HepG2 (cell line): ENCODE results near the gene ISCU. TPM values are rescaled to one million over a fixed set of nuclear protein-coding genes. Genes with fewer than 3 reads are reported as not detected.

Source experiments
- AHR ChIP-seq: IDR thresholded peaks from 2 replicates; pipeline ENCODE4 v1.6.1; 2018; ENCODE audit warnings: missing genetic modification reagents, missing compliant biosample characterization
- HOXA5 ChIP-seq: sonication (generic); formaldehyde crosslinking; IDR thresholded peaks from 2 replicates; pipeline ENCODE4 v1.4.0; 2020; ENCODE audit warnings: missing genetic modification reagents
- KDM6A ChIP-seq: IDR thresholded peaks from 2 replicates; pipeline ENCODE4 v1.6.1; 2016; ENCODE audit warnings: low read depth
- KLF6 ChIP-seq: IDR thresholded peaks from 2 replicates; pipeline ENCODE4 v1.8.0; 2016; ENCODE audit warnings: missing biosample characterization, missing genetic modification reagents
- MAZ ChIP-seq, 2 experiments: sonication (generic) in 1 of 2; formaldehyde crosslinking in 1 of 2; IDR thresholded peaks; 2 replicates each; pipeline versions ENCODE4 v1.5.0 to v1.6.1; 2012 to 2020; ENCODE audit warnings: low read depth in 2 of 2, mild to moderate bottlenecking in 2 of 2, borderline replicate concordance in 1 of 2, improper control_type of control experiment in 1 of 2, low read length in 1 of 2, missing genetic modification reagents in 1 of 2, moderate library complexity in 1 of 2
- NBN ChIP-seq: fragments of 450-650 bp; conservative IDR thresholded peaks from 2 replicates; pipeline ENCODE4 v1.6.1; 2017
- PAX8 ChIP-seq: sonication (generic); formaldehyde crosslinking; IDR thresholded peaks from 2 replicates; pipeline ENCODE4 v1.8.0; 2022; ENCODE audit warnings: mild to moderate bottlenecking, missing genetic modification reagents, borderline replicate concordance
- ZC3H13 ChIP-seq: sonication (generic); formaldehyde crosslinking; IDR thresholded peaks from 2 replicates; pipeline ENCODE4 v1.8.1; 2023; ENCODE audit warnings: mild to moderate bottlenecking, missing genetic modification reagents, moderate library complexity
- ZFP36L1 ChIP-seq: sonication (generic); formaldehyde crosslinking; IDR thresholded peaks from 2 replicates; pipeline ENCODE4 v1.8.0; 2022; ENCODE audit warnings: mild to moderate bottlenecking, missing genetic modification reagents, moderate library complexity
- ZNF33B ChIP-seq: sonication (generic); formaldehyde crosslinking; IDR thresholded peaks from 2 replicates; pipeline ENCODE4 v1.5.1; 2020; ENCODE audit warnings: mild to moderate bottlenecking, missing genetic modification reagents
- ZNF558 ChIP-seq: sonication (generic); formaldehyde crosslinking; IDR thresholded peaks from 2 replicates; pipeline ENCODE4 v1.9.0; 2022; ENCODE audit warnings: mild to moderate bottlenecking, missing genetic modification reagents, borderline replicate concordance
- ZNF737 ChIP-seq: sonication (generic); formaldehyde crosslinking; IDR thresholded peaks from 2 replicates; pipeline ENCODE4 v1.5.0; 2020; ENCODE audit warnings: missing genetic modification reagents, mild to moderate bottlenecking, borderline replicate concordance
- ZNF850 ChIP-seq: sonication (generic); formaldehyde crosslinking; conservative IDR thresholded peaks from 2 replicates; pipeline ENCODE4 v1.9.0; 2021; ENCODE audit warnings: mild to moderate bottlenecking, missing genetic modification reagents
- ZSCAN30 ChIP-seq: sonication (generic); formaldehyde crosslinking; IDR thresholded peaks from 2 replicates; pipeline ENCODE4 v1.5.0; 2020; ENCODE audit warnings: mild to moderate bottlenecking, missing genetic modification reagents
- polyA plus RNA-seq, 8 experiments: library from polyadenylated mRNA; depleted of rRNA in 3 of 8; stranded (reverse) in 7 of 8; unstranded in 1 of 8; fragments of >200 nt; fragmentation: Illumina TruSeq in 4 of 8; extraction: Trizol in 4 of 8; gene quantifications; 2 replicates each; pipeline versions ENCODE4 v1.2.1 to v1.2.3, GENCODE V29; 2011 to 2016; ENCODE audit warnings: low read depth in 4 of 8, missing spikeins in 1 of 8, mixed read lengths in 1 of 8; ENCODE audit not compliant: insufficient read depth in 1 of 8
- total RNA-seq, 5 experiments: library from RNA; depleted of rRNA; stranded (reverse); fragments of >200 nt; fragmentation: Illumina TruSeq; extraction: Trizol; gene quantifications; 2 replicates each; pipeline ENCODE4 v1.2.3, GENCODE V29; 2016; ENCODE audit warnings: low read depth in 1 of 5
- TF ChIP-seq, protein P1 (sequence below): IDR thresholded peaks from 2 replicates; pipeline ENCODE4 v1.6.1; 2012; ENCODE audit warnings: inconsistent platforms
- TF ChIP-seq, protein P2 (sequence below): sonication (generic); formaldehyde crosslinking; IDR thresholded peaks from 2 replicates; pipeline ENCODE4 v1.4.0; 2020; ENCODE audit warnings: mild to moderate bottlenecking, missing genetic modification reagents
- TF ChIP-seq, protein P3 (sequence below): sonication (generic); formaldehyde crosslinking; IDR thresholded peaks from 2 replicates; pipeline ENCODE4 v1.4.0; 2020; ENCODE audit warnings: mild to moderate bottlenecking, missing genetic modification reagents
- TF ChIP-seq, protein P4 (sequence below), 2 experiments: sonication (generic) in 1 of 2; formaldehyde crosslinking in 1 of 2; IDR thresholded peaks; 2 replicates each; pipeline versions ENCODE4 v1.4.0 to v1.6.1; 2018 to 2020; ENCODE audit warnings: missing genetic modification reagents in 2 of 2, borderline replicate concordance in 1 of 2, low read depth in 1 of 2, mild to moderate bottlenecking in 1 of 2, missing biosample characterization in 1 of 2
- TF ChIP-seq, protein P5 (sequence below): sonication (generic); formaldehyde crosslinking; IDR thresholded peaks from 2 replicates; pipeline ENCODE4 v1.5.0; 2020; ENCODE audit warnings: mild to moderate bottlenecking, missing genetic modification reagents

ISCU gene
- total and polyA plus RNA-seq, 2 of the 13 experiments (the other 11 are each of a cell fraction or from before 2014, with no cell fraction given), result 94.4 to 107 TPM

DNA sequence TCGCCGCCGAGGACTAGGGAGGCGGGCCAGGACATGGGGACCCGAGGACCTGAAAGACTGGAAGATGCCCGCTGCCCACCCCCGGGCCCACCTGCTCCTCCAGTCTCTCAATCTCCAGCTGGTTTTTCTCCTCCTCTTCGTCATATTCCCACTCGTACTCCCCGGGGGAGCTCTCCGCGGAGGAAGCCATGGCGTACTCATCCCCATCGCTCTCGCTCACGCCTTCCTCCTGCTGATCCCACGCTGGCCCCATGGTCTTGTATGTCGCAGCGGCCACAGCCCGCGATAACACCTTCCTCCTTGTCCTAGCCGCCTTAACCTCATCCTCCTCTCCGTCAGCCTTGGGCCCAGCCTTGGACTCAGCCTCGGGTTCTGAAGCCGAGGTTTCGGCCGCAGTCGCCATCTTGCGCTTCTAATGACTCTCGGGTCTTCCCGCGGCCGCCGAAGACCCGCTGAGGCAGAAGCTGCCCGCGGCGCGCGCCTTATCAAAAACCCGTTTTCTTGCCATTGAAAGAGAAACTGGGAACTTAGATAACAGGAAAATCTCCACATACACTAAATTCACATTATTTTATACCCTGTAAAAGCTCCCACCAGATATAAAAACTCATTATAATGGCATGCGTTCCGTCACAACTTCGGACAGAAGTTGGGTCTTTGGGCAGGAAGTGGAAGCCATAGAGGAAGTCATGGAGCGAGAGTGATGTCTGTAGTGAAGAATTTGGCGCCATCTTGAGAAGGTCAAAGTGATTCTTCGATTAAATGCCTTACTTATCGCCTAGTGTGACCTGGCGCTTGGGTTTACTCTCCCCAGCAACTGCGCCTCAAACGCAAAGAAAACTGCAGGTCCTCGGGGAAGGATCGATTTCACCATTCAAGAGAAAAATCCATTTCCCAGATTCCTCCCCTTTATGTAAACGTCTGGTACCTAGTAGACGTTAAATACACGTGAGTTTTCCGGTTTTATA lies 1.4 kb upstream of the ISCU start, which contains the start of gene SART3 (continued):
- TF ChIP-seq ZNF558 (CRISPR knock-in tag) (no peak), ZC3H13 (CRISPR knock-in tag) (no peak), MAZ (IDR thresholded peaks at IDR 0.05; ENCODE audit: borderline replicate concordance, low read depth, low read length) (no peak; the same call in 1 of the 2 replicates), MAZ (CRISPR knock-in tag; IDR thresholded peaks at IDR 0.05; ENCODE audit: low read depth) (peak; percentile 22; the same call in 1 of the 2 replicates), KLF6 (0 out of 2 replicates have a peak, but pooled peaks have one; percentile 44), PAX8 (CRISPR knock-in tag) (no peak), ZFP36L1 (CRISPR knock-in tag) (no peak), AHR (CRISPR knock-in tag) (peak; percentile 76; the same call in 1 of the 2 replicates), HOXA5 (no peak), NBN (no peak), ZSCAN30 (CRISPR knock-in tag) (no peak), KDM6A (no peak), ZNF33B (CRISPR knock-in tag) (0 out of 2 replicates have a peak, but pooled peaks have one; percentile 44), ZNF850 (CRISPR knock-in tag) (no peak), ZNF737 (CRISPR knock-in tag) (0 out of 2 replicates have a peak, but pooled peaks have one; percentile 32)
- TF ChIP-seq, protein P1, sequence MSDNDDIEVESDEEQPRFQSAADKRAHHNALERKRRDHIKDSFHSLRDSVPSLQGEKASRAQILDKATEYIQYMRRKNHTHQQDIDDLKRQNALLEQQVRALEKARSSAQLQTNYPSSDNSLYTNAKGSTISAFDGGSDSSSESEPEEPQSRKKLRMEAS, result peak; percentile 32; the same call in 1 of the 2 replicates
- TF ChIP-seq, protein P2, sequence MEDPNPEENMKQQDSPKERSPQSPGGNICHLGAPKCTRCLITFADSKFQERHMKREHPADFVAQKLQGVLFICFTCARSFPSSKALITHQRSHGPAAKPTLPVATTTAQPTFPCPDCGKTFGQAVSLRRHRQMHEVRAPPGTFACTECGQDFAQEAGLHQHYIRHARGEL (CRISPR knock-in tag), result no peak
- TF ChIP-seq, protein P3, sequence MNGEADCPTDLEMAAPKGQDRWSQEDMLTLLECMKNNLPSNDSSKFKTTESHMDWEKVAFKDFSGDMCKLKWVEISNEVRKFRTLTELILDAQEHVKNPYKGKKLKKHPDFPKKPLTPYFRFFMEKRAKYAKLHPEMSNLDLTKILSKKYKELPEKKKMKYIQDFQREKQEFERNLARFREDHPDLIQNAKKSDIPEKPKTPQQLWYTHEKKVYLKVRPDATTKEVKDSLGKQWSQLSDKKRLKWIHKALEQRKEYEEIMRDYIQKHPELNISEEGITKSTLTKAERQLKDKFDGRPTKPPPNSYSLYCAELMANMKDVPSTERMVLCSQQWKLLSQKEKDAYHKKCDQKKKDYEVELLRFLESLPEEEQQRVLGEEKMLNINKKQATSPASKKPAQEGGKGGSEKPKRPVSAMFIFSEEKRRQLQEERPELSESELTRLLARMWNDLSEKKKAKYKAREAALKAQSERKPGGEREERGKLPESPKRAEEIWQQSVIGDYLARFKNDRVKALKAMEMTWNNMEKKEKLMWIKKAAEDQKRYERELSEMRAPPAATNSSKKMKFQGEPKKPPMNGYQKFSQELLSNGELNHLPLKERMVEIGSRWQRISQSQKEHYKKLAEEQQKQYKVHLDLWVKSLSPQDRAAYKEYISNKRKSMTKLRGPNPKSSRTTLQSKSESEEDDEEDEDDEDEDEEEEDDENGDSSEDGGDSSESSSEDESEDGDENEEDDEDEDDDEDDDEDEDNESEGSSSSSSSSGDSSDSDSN, result peak; percentile 63
- TF ChIP-seq, protein P4, sequence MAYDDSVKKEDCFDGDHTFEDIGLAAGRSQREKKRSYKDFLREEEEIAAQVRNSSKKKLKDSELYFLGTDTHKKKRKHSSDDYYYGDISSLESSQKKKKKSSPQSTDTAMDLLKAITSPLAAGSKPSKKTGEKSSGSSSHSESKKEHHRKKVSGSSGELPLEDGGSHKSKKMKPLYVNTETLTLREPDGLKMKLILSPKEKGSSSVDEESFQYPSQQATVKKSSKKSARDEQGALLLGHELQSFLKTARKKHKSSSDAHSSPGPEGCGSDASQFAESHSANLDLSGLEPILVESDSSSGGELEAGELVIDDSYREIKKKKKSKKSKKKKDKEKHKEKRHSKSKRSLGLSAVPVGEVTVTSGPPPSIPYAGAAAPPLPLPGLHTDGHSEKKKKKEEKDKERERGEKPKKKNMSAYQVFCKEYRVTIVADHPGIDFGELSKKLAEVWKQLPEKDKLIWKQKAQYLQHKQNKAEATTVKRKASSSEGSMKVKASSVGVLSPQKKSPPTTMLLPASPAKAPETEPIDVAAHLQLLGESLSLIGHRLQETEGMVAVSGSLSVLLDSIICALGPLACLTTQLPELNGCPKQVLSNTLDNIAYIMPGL (CRISPR knock-in tag; IDR thresholded peaks at IDR 0.05; ENCODE audit: borderline replicate concordance in 1 of 2, low read depth in 1 of 2), result peak; percentile 59 to 67; a peak in 2 of 4 replicates
- TF ChIP-seq, protein P5, sequence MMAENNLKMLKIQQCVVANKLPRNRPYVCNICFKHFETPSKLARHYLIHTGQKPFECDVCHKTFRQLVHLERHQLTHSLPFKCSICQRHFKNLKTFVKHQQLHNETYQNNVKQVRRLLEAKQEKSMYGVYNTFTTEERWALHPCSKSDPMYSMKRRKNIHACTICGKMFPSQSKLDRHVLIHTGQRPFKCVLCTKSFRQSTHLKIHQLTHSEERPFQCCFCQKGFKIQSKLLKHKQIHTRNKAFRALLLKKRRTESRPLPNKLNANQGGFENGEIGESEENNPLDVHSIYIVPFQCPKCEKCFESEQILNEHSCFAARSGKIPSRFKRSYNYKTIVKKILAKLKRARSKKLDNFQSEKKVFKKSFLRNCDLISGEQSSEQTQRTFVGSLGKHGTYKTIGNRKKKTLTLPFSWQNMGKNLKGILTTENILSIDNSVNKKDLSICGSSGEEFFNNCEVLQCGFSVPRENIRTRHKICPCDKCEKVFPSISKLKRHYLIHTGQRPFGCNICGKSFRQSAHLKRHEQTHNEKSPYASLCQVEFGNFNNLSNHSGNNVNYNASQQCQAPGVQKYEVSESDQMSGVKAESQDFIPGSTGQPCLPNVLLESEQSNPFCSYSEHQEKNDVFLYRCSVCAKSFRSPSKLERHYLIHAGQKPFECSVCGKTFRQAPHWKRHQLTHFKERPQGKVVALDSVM, result 0 out of 2 replicates have a peak, but pooled peaks have one; percentile 12
